Measurements from ENCODE around the gene KRT3. TPM values are rescaled to one million over a fixed set of nuclear protein-coding genes. Genes with fewer than 3 reads are reported as not detected.

KRT3 gene
- total RNA-seq, 1 experiment from 2014 or later: not detected

GRCh38 chr12:52779914-52780313 lies 16.0 kb downstream of the KRT3 start:
- no peaks in the 10 kb centered on the region for H3K4me1 ChIP-seq (ENCODE audit: insufficient read depth, low read length, poor library complexity, severe bottlenecking)
- no peak for DNase-seq (ENCODE audit: low spot score)
- no peaks in the 10 kb centered on the region for H3K36me3 ChIP-seq (ENCODE audit: insufficient read depth, low read length, poor library complexity, severe bottlenecking)
- ChIA-PET CTCF (no interaction called here), POLR2A (ENCODE audit: low non-redundant PET) (no interaction called here)
- H3K9me3 ChIP-seq (ENCODE audit: low read depth, low read length, poor library complexity, severe bottlenecking): no peaks in the 10 kb centered on the region
- BruUV-seq (replicated peaks): no TSS peak
- H3K27ac ChIP-seq (ENCODE audit: low read depth, low read length, poor library complexity, severe bottlenecking): no peak overlapping the region
- intact Hi-C loops (cut with micrococcal nuclease; ENCODE audit: unreplicated experiment): no loop called here
- TF ChIP-seq CTCF (conservative IDR thresholded peaks at IDR 0.05; ENCODE audit: low read depth, low read length) (no peak), EZH2 (IDR thresholded peaks at IDR 0.05; ENCODE audit: borderline replicate concordance, low read depth, low read length, poor library complexity, severe bottlenecking) (no peak)
- H3K27me3 ChIP-seq (replicated peaks; ENCODE audit: insufficient read depth, low read depth, low read length, poor library complexity): no peaks in the 10 kb centered on the region
- H3K4me3 ChIP-seq (ENCODE audit: low read depth, low read length, poor library complexity, severe bottlenecking): no peak overlapping the region

- TF ChIP-seq EZH2 (IDR thresholded peaks at IDR 0.05; ENCODE audit: borderline replicate concordance, low read depth, low read length, poor library complexity, severe bottlenecking) (no peak), CTCF (conservative IDR thresholded peaks at IDR 0.05; ENCODE audit: low read depth, low read length) (no peak)
- DNase-seq (ENCODE audit: low spot score): no peak
- BruUV-seq (replicated peaks): no TSS peak
- no peaks in the 10 kb centered on the region for H3K4me1 ChIP-seq (ENCODE audit: insufficient read depth, low read length, poor library complexity, severe bottlenecking)
- POLR2A ChIA-PET (ENCODE audit: low non-redundant PET): no interaction called here
- H3K4me3 ChIP-seq (ENCODE audit: low read depth, low read length, poor library complexity, severe bottlenecking): no peak overlapping the region
- no peak overlapping the region for H3K27ac ChIP-seq (ENCODE audit: low read depth, low read length, poor library complexity, severe bottlenecking)
- no peaks in the 10 kb centered on the region for H3K27me3 ChIP-seq (replicated peaks; ENCODE audit: insufficient read depth, low read depth, low read length, poor library complexity)
- intact Hi-C loops (cut with micrococcal nuclease; ENCODE audit: unreplicated experiment): no loop called here
- no peaks in the 10 kb centered on the region for H3K36me3 ChIP-seq (ENCODE audit: insufficient read depth, low read length, poor library complexity, severe bottlenecking)
- no peaks in the 10 kb centered on the region for H3K9me3 ChIP-seq (ENCODE audit: low read depth, low read length, poor library complexity, severe bottlenecking)
- CTCF ChIA-PET: no interaction called here
Observed at GRCh38 chr12:52778833-52779232, 17.1 kb downstream of the KRT3 start.

GRCh38 chr12:52777566-52777965 lies 18.4 kb downstream of the KRT3 start:
- POLR2A ChIA-PET (ENCODE audit: low non-redundant PET): no interaction called here
- Histone ChIP-seq H3K27me3 (replicated peaks; ENCODE audit: insufficient read depth, low read depth, low read length, poor library complexity) (no peaks in the 10 kb centered on the region), H3K4me1 (ENCODE audit: insufficient read depth, low read length, poor library complexity, severe bottlenecking) (no peaks in the 10 kb centered on the region), H3K27ac (ENCODE audit: low read depth, low read length, poor library complexity, severe bottlenecking) (no peak overlapping the region), H3K4me3 (ENCODE audit: low read depth, low read length, poor library complexity, severe bottlenecking) (no peak overlapping the region), H3K9me3 (ENCODE audit: low read depth, low read length, poor library complexity, severe bottlenecking) (no peaks in the 10 kb centered on the region), H3K36me3 (ENCODE audit: insufficient read depth, low read length, poor library complexity, severe bottlenecking) (no peaks in the 10 kb centered on the region)
- TF ChIP-seq CTCF (conservative IDR thresholded peaks at IDR 0.05; ENCODE audit: low read depth, low read length) (no peak), EZH2 (IDR thresholded peaks at IDR 0.05; ENCODE audit: borderline replicate concordance, low read depth, low read length, poor library complexity, severe bottlenecking) (no peak)
- no peak for DNase-seq (ENCODE audit: low spot score)
- intact Hi-C loops (cut with micrococcal nuclease; ENCODE audit: unreplicated experiment): no loop called here
- BruUV-seq (replicated peaks): no TSS peak
- CTCF ChIA-PET: no interaction called here
